ENCODE data around the gene BRF1. TPM values are rescaled to one million over a fixed set of nuclear protein-coding genes. Genes with fewer than 3 reads are reported as not detected.
A peak's percentile ranks its signal among the peaks of the same experiment; 100 is the strongest.

Gene BRF1
- total RNA-seq, 4 donors from 2014 or later: 37.9 to 102 (median 52.5) TPM

- peak overlapping the region; percentile 54 for H3K27ac ChIP-seq
- H3K27me3 ChIP-seq: no peaks in the 10 kb centered on the region
- 29% methylated on average over 11 of the region's 11 CpGs for WGBS
- H3K4me3 ChIP-seq: peak overlapping the region; percentile 12
- peaks cover 45% of the 10 kb centered on the region for H3K4me1 ChIP-seq
- TF ChIP-seq EP300 (IDR thresholded peaks at IDR 0.05) (no peak), POLR2AphosphoS5 (IDR thresholded peaks at IDR 0.05) (no peak), POLR2A (IDR thresholded peaks at IDR 0.05) (no peak)
- TF ChIP-seq, protein P1, sequence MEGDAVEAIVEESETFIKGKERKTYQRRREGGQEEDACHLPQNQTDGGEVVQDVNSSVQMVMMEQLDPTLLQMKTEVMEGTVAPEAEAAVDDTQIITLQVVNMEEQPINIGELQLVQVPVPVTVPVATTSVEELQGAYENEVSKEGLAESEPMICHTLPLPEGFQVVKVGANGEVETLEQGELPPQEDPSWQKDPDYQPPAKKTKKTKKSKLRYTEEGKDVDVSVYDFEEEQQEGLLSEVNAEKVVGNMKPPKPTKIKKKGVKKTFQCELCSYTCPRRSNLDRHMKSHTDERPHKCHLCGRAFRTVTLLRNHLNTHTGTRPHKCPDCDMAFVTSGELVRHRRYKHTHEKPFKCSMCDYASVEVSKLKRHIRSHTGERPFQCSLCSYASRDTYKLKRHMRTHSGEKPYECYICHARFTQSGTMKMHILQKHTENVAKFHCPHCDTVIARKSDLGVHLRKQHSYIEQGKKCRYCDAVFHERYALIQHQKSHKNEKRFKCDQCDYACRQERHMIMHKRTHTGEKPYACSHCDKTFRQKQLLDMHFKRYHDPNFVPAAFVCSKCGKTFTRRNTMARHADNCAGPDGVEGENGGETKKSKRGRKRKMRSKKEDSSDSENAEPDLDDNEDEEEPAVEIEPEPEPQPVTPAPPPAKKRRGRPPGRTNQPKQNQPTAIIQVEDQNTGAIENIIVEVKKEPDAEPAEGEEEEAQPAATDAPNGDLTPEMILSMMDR (IDR thresholded peaks at IDR 0.05): peak in 1 of 2 donors; percentile 10
- no peak for DNase-seq (ENCODE audit: low spot score in 2 of 2)
- no peaks in the 10 kb centered on the region for H3K9me3 ChIP-seq
- no peaks in the 10 kb centered on the region for H3K36me3 ChIP-seq
Measured at GRCh38 chr14:105317546-105317945, 16.7 kb upstream of the BRF1 start.

DNA sequence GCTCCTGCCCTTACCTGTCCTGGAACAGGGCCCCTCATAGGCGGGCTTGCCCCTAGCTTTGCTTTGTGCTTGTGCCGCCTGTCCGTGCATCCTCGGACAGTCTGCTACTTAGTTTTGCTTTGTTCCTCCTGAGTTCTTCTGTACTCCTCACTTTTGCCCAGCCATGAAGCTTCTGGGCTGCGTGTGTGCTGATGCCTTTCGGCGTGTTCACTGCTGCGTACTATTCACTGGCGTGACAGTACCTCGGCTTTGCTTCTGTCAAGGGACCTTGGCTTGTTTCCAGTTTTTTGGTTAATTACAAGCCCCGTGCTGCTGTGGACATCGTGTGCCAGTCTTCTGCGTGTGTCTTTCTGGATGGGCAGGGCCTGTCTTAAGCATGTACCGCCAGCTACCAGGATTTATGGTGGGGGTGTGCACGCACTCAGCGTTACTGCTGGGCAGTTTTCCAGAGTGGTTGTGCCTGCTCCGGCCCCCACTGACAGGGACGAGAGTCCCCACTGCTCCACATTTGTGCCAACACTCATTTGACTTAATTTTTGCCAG, 16.2 kb upstream of the BRF1 start:
- Histone ChIP-seq H3K36me3 (no peaks in the 10 kb centered on the region), H3K27ac (peak overlapping the region; percentile 54), H3K27me3 (no peaks in the 10 kb centered on the region), H3K4me3 (peak overlapping the region; percentile 12), H3K4me1 (peaks cover 45% of the 10 kb centered on the region), H3K9me3 (no peaks in the 10 kb centered on the region)
- WGBS: 40% methylated on average over 18 of the region's 18 CpGs
- TF ChIP-seq, protein P1 (IDR thresholded peaks at IDR 0.05): no peak
- TF ChIP-seq POLR2A (IDR thresholded peaks at IDR 0.05): no peak
- TF ChIP-seq EP300 (IDR thresholded peaks at IDR 0.05): no peak
- no peak for TF ChIP-seq POLR2AphosphoS5 (IDR thresholded peaks at IDR 0.05)
- no peak for DNase-seq (ENCODE audit: low spot score in 2 of 2)

DNA sequence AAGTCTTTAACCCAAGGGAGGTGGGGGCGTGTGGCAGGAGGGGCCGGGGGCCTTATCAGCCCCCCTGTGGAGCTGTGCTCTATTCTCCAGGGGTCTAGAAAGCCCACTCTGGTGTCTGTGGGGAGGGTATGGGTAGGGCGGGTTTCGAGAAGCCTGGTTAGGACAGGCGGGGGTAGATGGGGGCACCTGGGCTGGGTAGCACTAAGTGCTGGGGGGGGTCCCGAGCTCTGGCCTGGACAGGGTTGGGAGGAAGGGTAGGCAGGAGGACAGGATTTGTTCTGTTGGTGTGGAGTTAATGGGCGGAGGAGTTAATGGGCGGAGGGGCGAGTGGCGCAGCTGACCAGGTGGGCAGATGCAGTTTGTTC, 15.8 kb upstream of the BRF1 start:
- Histone ChIP-seq H3K4me1 (peaks cover 45% of the 10 kb centered on the region), H3K27me3 (no peaks in the 10 kb centered on the region), H3K27ac (peak overlapping the region; percentile 54), H3K4me3 (peak overlapping the region; percentile 82), H3K9me3 (no peaks in the 10 kb centered on the region), H3K36me3 (no peaks in the 10 kb centered on the region)
- 81% methylated on average over 10 of the region's 10 CpGs for WGBS
- DNase-seq (ENCODE audit: low spot score in 2 of 2): no peak
- TF ChIP-seq, protein P1 (IDR thresholded peaks at IDR 0.05): no peak
- TF ChIP-seq POLR2A (IDR thresholded peaks at IDR 0.05): no peak
- TF ChIP-seq POLR2AphosphoS5 (IDR thresholded peaks at IDR 0.05): no peak
- TF ChIP-seq EP300 (IDR thresholded peaks at IDR 0.05): no peak

DNA sequence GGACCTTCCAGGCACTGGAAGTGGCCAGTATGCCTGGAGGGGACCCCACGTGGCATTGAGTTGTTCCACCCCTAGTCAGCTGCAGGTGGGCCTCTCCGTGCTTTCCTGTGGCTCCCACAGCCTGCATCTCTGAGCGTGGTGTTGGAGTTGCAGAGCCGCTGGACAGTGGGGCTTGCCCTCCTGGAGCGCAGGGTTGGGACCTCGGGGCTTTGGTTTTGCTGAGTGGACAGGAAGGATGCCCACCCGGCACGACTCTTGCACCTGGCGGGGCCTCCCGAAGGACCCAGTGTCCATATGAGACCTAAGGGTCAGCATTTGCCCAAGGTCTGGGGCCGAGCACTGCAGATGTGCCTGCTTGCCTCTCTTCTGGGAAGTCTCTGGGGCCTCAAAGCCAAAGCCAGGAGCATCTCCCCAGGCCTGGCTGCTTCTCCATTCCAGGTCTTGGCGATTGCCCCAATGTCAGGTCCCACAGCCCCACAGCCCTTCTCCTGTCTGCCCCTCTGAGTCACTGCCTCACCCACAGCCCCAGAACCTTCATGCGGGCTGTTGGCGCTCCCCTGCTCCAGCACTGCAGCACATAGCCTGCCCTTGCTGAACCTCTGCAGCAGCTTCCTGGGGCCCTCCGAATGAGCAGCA, 15.3 kb upstream of the BRF1 start:
- WGBS: 72% methylated on average over 6 of the region's 15 CpGs
- no peaks in the 10 kb centered on the region for H3K9me3 ChIP-seq
- peaks cover 45% of the 10 kb centered on the region for H3K4me1 ChIP-seq
- peak overlapping the region; percentile 82 for H3K4me3 ChIP-seq
- H3K27ac ChIP-seq: no peak overlapping the region
- no peaks in the 10 kb centered on the region for H3K36me3 ChIP-seq
- no peak for DNase-seq (ENCODE audit: low spot score in 2 of 2)
- H3K27me3 ChIP-seq: no peaks in the 10 kb centered on the region
- TF ChIP-seq EP300 (IDR thresholded peaks at IDR 0.05) (no peak), POLR2A (IDR thresholded peaks at IDR 0.05) (no peak), POLR2AphosphoS5 (IDR thresholded peaks at IDR 0.05) (no peak)
- TF ChIP-seq, protein P1 (IDR thresholded peaks at IDR 0.05): no peak

GRCh38 chr14:105315211-105315721, 14.5 kb upstream of the BRF1 start:
- 1% methylated on average over 34 of the region's 54 CpGs for WGBS

More at GRCh38 chr14:105315211-105315721, 14.5 kb upstream of the BRF1 start:
- Histone ChIP-seq H3K4me3 (peak overlapping the region; percentile 82), H3K9me3 (no peaks in the 10 kb centered on the region), H3K27me3 (no peaks in the 10 kb centered on the region), H3K36me3 (no peaks in the 10 kb centered on the region), H3K27ac (peak overlapping the region; percentile 70), H3K4me1 (peaks cover 45% of the 10 kb centered on the region)
- TF ChIP-seq POLR2A (IDR thresholded peaks at IDR 0.05) (no peak), POLR2AphosphoS5 (IDR thresholded peaks at IDR 0.05) (no peak)
- TF ChIP-seq, protein P1 (IDR thresholded peaks at IDR 0.05): no peak
- DNase-seq (ENCODE audit: low spot score in 2 of 2): no peak

All from suprapubic skin (tissue), 4 donors.